Erythroblast (primary cell): ENCODE results near the gene PARD3.
"Not testable (repeated sequence)": the region's sequence is repeated elsewhere in the genome, so short reads cannot be mapped to it uniquely, and the experiment has no call there.

Source experiments
- DNase-seq, 2 experiments: peaks; one replicate each; lab custom pipeline; 2025; lab: John Stamatoyannopoulos, UW
- GATA1 ChIP-seq: IDR thresholded peaks from 2 replicates; pipeline ENCODE4 v1.6.1; 2011; ENCODE audit warnings: low read depth, mild to moderate bottlenecking, control low read depth, low read length, moderate library complexity
- POLR2A ChIP-seq: IDR thresholded peaks from 2 replicates; pipeline ENCODE4 v1.6.1; 2011; ENCODE audit warnings: mild to moderate bottlenecking, low read length

The PARD3 gene

DNA sequence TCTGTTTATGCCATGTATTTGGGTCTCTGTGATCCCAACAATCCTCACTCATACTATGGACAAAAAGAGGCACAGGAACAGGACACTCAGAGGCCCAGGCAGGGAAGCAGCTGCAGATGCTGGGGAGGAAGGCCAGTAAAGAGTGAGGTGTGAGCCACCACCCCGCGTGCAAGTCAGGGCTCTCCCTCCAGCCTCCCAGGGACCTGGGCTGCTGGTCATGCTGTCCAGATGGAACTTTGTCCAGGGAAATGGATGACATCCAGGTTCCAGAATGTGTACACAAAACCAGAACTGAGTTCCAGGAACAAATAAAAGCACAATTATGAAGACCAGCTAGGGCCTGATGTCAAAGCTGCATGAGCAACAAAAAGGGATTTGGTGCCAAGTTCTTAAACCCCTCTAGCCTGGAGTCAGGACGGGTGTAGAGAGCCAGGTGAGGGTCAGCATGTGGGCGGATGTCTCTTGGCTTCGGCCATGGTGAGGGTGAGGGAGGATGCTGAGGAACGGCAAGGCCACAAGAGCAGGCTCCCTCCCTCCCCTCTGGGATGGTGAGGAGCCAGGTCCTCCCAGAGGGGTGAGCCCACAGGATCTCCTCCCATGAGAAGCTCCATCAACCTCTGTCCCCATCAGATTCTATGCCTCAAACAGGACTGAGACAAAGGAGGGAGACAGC lies 739.7 kb downstream of the PARD3 start:
- TF ChIP-seq POLR2A (no peak), GATA1 (no peak)

DNA sequence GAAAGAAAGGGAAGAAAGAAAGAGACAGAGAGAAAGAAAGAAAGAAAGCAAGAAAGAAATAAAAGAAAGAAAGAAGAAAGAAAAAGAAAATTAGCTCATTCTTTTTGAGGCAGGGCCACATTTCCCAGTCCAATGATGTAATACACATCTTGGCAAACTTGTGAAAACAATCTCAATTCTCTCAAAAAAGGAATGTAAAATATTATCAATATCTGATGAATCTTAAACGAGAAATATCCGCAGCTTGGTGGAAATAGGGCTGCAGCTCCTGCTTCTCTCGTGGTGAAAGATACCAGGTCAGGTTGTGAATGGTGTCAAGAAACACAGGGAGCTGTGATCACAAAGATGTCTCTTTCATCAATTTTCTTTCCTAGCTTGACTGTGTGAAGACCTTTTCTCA lies 741.0 kb downstream of the PARD3 start:
- TF ChIP-seq GATA1 (no peak), POLR2A (no peak)
- no peak for DNase-seq

More for the DNA sequence above, 739.7 kb downstream of the PARD3 start:
- DNase-seq: no peak

DNA sequence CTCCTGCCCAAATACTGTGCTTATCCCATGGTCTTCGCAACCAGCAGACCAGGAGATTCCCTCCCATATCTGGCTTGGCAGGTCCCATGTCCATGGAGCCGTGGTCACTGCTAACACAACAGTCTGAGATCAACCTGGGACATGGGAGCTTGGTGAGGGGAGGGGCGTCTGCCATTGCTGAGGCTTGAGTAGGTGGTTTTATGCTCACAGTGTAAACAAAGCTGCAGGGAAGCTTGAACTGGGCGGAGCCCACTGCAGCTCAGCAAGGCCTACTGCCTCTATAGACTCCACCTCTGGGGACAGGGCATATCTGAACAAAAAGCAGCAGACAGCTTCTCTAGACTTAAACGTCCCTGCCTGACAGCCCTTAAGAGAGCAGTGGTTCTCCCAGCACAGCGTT lies 747.4 kb downstream of the PARD3 start:
- DNase-seq: not testable (repeated sequence)

DNA sequence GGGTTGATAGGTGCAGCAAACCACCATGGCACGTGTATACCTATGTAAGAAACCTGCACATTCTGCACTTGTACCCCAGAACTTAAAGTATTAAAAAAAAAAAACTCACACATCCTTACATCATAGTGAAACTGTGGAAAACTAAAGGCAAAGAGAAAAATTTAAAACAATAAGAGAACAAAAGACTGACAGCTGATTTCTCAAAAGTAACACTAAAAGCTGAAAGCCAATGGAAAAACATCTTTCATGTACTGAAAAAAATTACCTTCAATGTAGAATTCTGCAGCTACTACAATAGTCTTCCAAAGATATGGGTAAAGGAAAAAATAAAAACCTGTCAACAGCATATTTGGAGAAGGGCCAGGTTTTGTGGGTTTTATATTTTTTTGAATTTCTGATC lies 751.5 kb downstream of the PARD3 start:
- no peak for DNase-seq
- TF ChIP-seq GATA1 (no peak), POLR2A (no peak)

DNA sequence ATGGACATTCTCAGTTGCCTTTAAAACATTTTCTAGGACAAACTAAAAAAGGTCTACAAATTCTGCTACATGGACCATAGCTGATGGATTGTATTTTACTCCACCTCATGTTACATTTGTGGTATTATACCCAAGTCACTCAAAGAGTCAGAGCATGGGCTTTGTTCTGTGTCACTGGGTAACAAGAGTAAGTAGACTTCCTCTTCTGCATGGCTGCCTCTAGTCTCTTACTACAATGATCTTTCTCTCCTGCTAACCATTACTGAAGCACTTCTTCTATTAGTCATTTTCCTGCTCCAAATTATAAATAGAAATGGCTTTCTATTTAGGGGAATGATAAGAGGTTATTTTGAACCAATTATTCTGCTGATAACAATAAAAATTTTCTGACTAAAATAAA lies 753.3 kb downstream of the PARD3 start:
- no peak for TF ChIP-seq POLR2A
- no peak for TF ChIP-seq GATA1

More for the DNA sequence above, 753.3 kb downstream of the PARD3 start:
- no peak for DNase-seq
